ENCODE data around the gene MDFIC. TPM values are rescaled to one million over a fixed set of nuclear protein-coding genes. Genes with fewer than 3 reads are reported as not detected.

MDFIC gene
- total and polyA plus RNA-seq, 10 donors, result 22.1 to 97.3 (median 50.8) TPM

- WGBS, 5 donors, result 43 to 62% (median 59%) methylated on average over 15 of the region's 15 CpGs
- intact Hi-C loops (cut with DNase I; ENCODE audit: low total_unique reads), result no loop called here
- Histone ChIP-seq H3K9me3 (no peaks in the 10 kb centered on the region), H3K36me3 (no peaks in the 10 kb centered on the region), H3K27me3 (replicated peaks in 1 of 7) (no peaks in the 10 kb centered on the region), H3K27ac (peak overlapping the region; percentile 90 to 97 (median 94)), H3K4me1 (peaks cover 28 to 70% (median 56%) of the 10 kb centered on the region in 6 donors), H3K4me3 (peak overlapping the region; percentile 62 to 84 (median 67))
- peak; percentile 75 for DNase-seq
- TF ChIP-seq POLR2AphosphoS5 (IDR thresholded peaks at IDR 0.05) (peak in 1 of 3 donors; percentile 13), CTCF (IDR thresholded peaks at IDR 0.05 in 8 of 11, conservative IDR thresholded peaks at IDR 0.05 in 3 of 11) (no peak), POLR2A (IDR thresholded peaks at IDR 0.05) (no peak)
Observed at GRCh38 chr7:114921631-114922025, 266 bp upstream of the MDFIC start.

- DNase-seq, result peak; percentile 90
- Histone ChIP-seq H3K27me3 (replicated peaks in 1 of 7) (no peaks in the 10 kb centered on the region), H3K4me1 (peaks cover 26 to 70% (median 54%) of the 10 kb centered on the region in 6 donors), H3K36me3 (no peaks in the 10 kb centered on the region), H3K27ac (peak overlapping the region; percentile 90 to 97 (median 94)), H3K4me3 (peak overlapping the region; percentile 62 to 84 (median 67)), H3K9me3 (no peaks in the 10 kb centered on the region)
- intact Hi-C loops (cut with DNase I; ENCODE audit: low total_unique reads), result no loop called here
- 0 to 1% (median 0%) methylated on average over 42 to 51 of the region's 51 CpGs for WGBS, 5 donors
- TF ChIP-seq CTCF (IDR thresholded peaks at IDR 0.05 in 8 of 11, conservative IDR thresholded peaks at IDR 0.05 in 3 of 11), result no peak
- TF ChIP-seq POLR2A (IDR thresholded peaks at IDR 0.05), result peak in 1 of 3 donors; percentile 42
- peak; percentile 5 to 62 (median 6) for TF ChIP-seq POLR2AphosphoS5 (IDR thresholded peaks at IDR 0.05)
Observed at GRCh38 chr7:114922652-114923402, 933 bp downstream of the MDFIC start.

GRCh38 chr7:114923403-114923713 lies 1.5 kb downstream of the MDFIC start:
- DNase-seq, result no peak
- Histone ChIP-seq H3K4me1 (peaks cover 31 to 71% (median 56%) of the 10 kb centered on the region in 6 donors), H3K27me3 (replicated peaks in 1 of 7) (no peaks in the 10 kb centered on the region), H3K27ac (peak overlapping the region; percentile 90 to 97 (median 94)), H3K36me3 (no peaks in the 10 kb centered on the region), H3K9me3 (no peaks in the 10 kb centered on the region), H3K4me3 (peak overlapping the region; percentile 62 to 84 (median 67))
- intact Hi-C loops (cut with DNase I; ENCODE audit: low total_unique reads), result no loop called here
- WGBS, 5 donors, result 1 to 3% (median 2%) methylated on average over 4 of the region's 4 CpGs
- no peak for TF ChIP-seq POLR2AphosphoS5 (IDR thresholded peaks at IDR 0.05)
- no peak for TF ChIP-seq CTCF (IDR thresholded peaks at IDR 0.05 in 8 of 11, conservative IDR thresholded peaks at IDR 0.05 in 3 of 11)
- TF ChIP-seq POLR2A (IDR thresholded peaks at IDR 0.05), result no peak

- no peaks in the 10 kb centered on the region for H3K27me3 ChIP-seq (replicated peaks in 1 of 7)
- WGBS, 5 donors, result 23 to 44% (median 36%) methylated on average over 4 of the region's 4 CpGs
- H3K9me3 ChIP-seq, result no peaks in the 10 kb centered on the region
- peak overlapping the region; percentile 90 to 97 (median 94) for H3K27ac ChIP-seq
- TF ChIP-seq POLR2A (IDR thresholded peaks at IDR 0.05) (no peak), POLR2AphosphoS5 (IDR thresholded peaks at IDR 0.05) (no peak), CTCF (IDR thresholded peaks at IDR 0.05 in 8 of 11, conservative IDR thresholded peaks at IDR 0.05 in 3 of 11) (no peak)
- no peaks in the 10 kb centered on the region for H3K36me3 ChIP-seq
- H3K4me1 ChIP-seq, result peaks cover 38 to 74% (median 65%) of the 10 kb centered on the region in 6 donors
- DNase-seq, result no peak
- H3K4me3 ChIP-seq, result peak overlapping the region; percentile 62 to 84 (median 67)
- intact Hi-C loops (cut with DNase I; ENCODE audit: low total_unique reads), result no loop called here
Observed at GRCh38 chr7:114924038-114924712, 2.3 kb downstream of the MDFIC start.
